Body of pancreas (tissue), 4 donors: ENCODE data around the gene SLC25A12. TPM values are rescaled to one million over a fixed set of nuclear protein-coding genes. Genes with fewer than 3 reads are reported as not detected.

Experiments
- ATAC-seq: fragments of 150-250 bp; one replicate; pipeline ENCODE4 v1.9.1; 2016
- DNase-seq, 4 donors: peaks; one replicate each; pipeline ENCODE4 v3.0.0-alpha.2; 2019
- H3K27ac ChIP-seq, 4 donors: fragments of 200-600 bp; sonication (generic); 1 replicate in 3 of 4; 2 replicates in 1 of 4; pipeline versions ENCODE4 v1.5.1 to v1.6.1; 2016 to 2019; ENCODE audit warnings: mild to moderate bottlenecking in 1 of 4, mixed read lengths in 1 of 4, moderate library complexity in 1 of 4
- H3K27me3 ChIP-seq, 2 donors: fragments of 200-600 bp; sonication (generic); one replicate each; pipeline ENCODE4 v1.6.0; 2016; ENCODE audit warnings: mild to moderate bottlenecking in 1 of 2
- H3K36me3 ChIP-seq, 2 donors: fragments of 200-600 bp; sonication (generic); replicated peaks in 1 of 2; 2 replicates each; pipeline ENCODE4 v1.5.1; 2016; ENCODE audit warnings: low read depth in 2 of 2; ENCODE audit not compliant: insufficient read depth in 1 of 2
- H3K4me1 ChIP-seq: fragments of 200-600 bp; sonication (generic); one replicate; pipeline ENCODE4 v1.6.0; 2016
- H3K4me3 ChIP-seq, 2 donors: fragments of 200-600 bp; sonication (generic); 1 replicate in 1 of 2; 2 replicates in 1 of 2; pipeline ENCODE4 v1.5.1; 2016 to 2019
- H3K9me3 ChIP-seq, 3 donors: fragments of 200-600 bp; sonication (generic); 1 replicate in 2 of 3; 2 replicates in 1 of 3; pipeline ENCODE4 v1.5.1; 2016
- POLR2A ChIP-seq, 3 donors: fragments of 450-650 bp; IDR thresholded peaks; one replicate each; pipeline ENCODE4 v1.6.1; 2016; ENCODE audit warnings: antibody characterized with exemption in 3 of 3, mild to moderate bottlenecking in 2 of 3
- WGBS, 2 donors: methylation state at CpG; one replicate each; pipeline ENCODE4 v1.1.5; 2017; 5-methylcytosine and 5-hydroxymethylcytosine counted together
- intact Hi-C: fragments of 100-400 bp; cut with DNase I; formaldehyde crosslinking; loops from one replicate; pipeline ENCODE4 v1.15.1; 2023
- total RNA-seq, 2 donors: library from RNA; depleted of rRNA; stranded (reverse); fragments of >200 nt; gene quantifications; one replicate each; pipeline ENCODE4 v1.1.0, GENCODE V29; 2016
- TF ChIP-seq, protein P1 (sequence below), 7 experiments: fragments of 450-650 bp in 4 of 7; fragments of 200-600 bp in 3 of 7; sonication (generic) in 3 of 7; IDR thresholded peaks; one replicate each; pipeline ENCODE4 v1.5.1; 2016 to 2019; ENCODE audit warnings: antibody characterized with exemption in 7 of 7

SLC25A12 gene
- total RNA-seq, 2 donors from 2014 or later, result 4.9 to 8.0 TPM

DNA sequence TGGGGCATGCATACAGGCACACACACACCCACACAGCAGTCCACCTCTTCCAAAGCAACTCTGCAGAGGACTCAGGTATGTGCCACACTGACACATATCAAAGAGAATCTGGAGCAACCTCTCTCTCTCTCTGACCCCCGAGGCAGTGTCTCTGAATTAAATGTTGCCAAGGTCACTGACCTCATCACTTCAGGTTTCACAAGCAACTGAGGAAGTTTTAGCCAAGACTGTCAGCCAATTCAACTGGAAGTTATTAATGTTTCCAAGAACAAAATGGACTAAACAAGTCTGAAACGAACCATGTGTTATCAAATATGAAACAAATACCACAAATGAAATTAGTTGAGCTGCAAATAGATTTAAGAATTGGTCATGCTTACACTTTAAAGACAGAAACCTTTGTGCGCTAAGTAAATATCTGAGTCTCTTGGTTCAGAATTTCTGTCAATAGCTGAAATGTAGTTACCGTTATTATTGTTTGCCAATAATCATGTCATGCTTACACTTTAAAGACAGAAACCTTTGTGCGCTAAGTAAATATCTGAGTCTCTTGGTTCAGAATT, 86.1 kb downstream of the SLC25A12 start:
- ATAC-seq, result no peak
- Histone ChIP-seq H3K27me3 (no peaks in the 10 kb centered on the region), H3K27ac (no peak overlapping the region), H3K4me3 (no peak overlapping the region), H3K36me3 (no peaks in the 10 kb centered on the region), H3K9me3 (no peaks in the 10 kb centered on the region), H3K4me1 (no peaks in the 10 kb centered on the region)
- intact Hi-C loops, result no loop called here
- no peak for DNase-seq
- WGBS, 2 donors, result 53 to 63% methylated on average over 5 of the region's 5 CpGs
- TF ChIP-seq, protein P1, sequence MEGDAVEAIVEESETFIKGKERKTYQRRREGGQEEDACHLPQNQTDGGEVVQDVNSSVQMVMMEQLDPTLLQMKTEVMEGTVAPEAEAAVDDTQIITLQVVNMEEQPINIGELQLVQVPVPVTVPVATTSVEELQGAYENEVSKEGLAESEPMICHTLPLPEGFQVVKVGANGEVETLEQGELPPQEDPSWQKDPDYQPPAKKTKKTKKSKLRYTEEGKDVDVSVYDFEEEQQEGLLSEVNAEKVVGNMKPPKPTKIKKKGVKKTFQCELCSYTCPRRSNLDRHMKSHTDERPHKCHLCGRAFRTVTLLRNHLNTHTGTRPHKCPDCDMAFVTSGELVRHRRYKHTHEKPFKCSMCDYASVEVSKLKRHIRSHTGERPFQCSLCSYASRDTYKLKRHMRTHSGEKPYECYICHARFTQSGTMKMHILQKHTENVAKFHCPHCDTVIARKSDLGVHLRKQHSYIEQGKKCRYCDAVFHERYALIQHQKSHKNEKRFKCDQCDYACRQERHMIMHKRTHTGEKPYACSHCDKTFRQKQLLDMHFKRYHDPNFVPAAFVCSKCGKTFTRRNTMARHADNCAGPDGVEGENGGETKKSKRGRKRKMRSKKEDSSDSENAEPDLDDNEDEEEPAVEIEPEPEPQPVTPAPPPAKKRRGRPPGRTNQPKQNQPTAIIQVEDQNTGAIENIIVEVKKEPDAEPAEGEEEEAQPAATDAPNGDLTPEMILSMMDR (IDR thresholded peaks at IDR 0.05), result no peak

DNA sequence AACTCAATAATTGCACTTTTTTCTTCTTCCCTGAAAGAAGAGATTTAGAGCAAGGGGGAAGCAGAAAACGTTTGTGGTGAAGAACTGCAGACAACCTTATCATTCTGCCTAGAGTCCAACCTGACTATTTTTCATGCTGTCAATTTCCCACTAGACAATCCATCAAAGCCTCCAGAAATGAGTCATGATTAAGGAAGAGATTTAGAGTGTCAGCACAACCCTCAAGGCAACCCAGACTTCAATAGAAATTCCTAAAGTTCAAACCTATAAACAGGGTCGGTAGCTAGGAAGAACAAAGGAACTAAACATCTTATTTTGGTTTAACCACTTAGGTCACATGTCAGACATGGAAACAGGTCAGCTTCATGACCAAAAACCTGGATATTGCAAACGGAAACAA, 86.9 kb downstream of the SLC25A12 start:
- no peaks in the 10 kb centered on the region for H3K27me3 ChIP-seq
- no peaks in the 10 kb centered on the region for H3K9me3 ChIP-seq
- no peaks in the 10 kb centered on the region for H3K4me1 ChIP-seq
- WGBS, 2 donors, result 20 to 32% methylated on average over 3 of the region's 3 CpGs
- no peak overlapping the region for H3K27ac ChIP-seq
- ATAC-seq (no peak), DNase-seq (no peak)
- no peaks in the 10 kb centered on the region for H3K36me3 ChIP-seq
- intact Hi-C loops, result no loop called here
- H3K4me3 ChIP-seq, result no peak overlapping the region
- no peak for TF ChIP-seq POLR2A (IDR thresholded peaks at IDR 0.05)
- TF ChIP-seq, protein P1 (IDR thresholded peaks at IDR 0.05), result no peak

DNA sequence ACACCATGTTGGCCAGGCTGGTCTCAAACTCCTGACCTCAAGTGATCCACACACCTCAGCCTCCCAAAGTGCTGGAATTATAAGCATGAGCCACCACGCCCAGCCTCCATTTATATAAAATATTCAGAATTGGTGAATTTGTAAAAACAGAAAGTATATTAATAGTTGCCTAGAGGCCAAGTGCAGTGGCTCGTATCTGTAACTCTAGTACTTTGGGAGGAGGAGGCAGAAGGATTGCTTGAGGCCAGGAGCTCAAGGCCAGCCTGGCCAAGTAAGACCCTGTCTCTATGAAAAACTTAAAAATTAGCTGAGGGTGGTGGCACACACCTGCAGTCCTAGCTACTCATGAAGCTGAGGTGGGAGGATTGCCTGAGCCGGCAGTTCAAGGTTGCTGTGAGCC, 89.6 kb downstream of the SLC25A12 start:
- DNase-seq (no peak), ATAC-seq (no peak)
- Histone ChIP-seq H3K4me1 (no peaks in the 10 kb centered on the region), H3K27ac (no peak overlapping the region), H3K4me3 (no peak overlapping the region), H3K9me3 (no peaks in the 10 kb centered on the region), H3K27me3 (no peaks in the 10 kb centered on the region), H3K36me3 (no peaks in the 10 kb centered on the region)
- intact Hi-C loops, result no loop called here
- 94 to 96% methylated on average over 3 of the region's 3 CpGs for WGBS, 2 donors
- TF ChIP-seq POLR2A (IDR thresholded peaks at IDR 0.05), result no peak
- TF ChIP-seq, protein P1 (IDR thresholded peaks at IDR 0.05), result no peak

DNA sequence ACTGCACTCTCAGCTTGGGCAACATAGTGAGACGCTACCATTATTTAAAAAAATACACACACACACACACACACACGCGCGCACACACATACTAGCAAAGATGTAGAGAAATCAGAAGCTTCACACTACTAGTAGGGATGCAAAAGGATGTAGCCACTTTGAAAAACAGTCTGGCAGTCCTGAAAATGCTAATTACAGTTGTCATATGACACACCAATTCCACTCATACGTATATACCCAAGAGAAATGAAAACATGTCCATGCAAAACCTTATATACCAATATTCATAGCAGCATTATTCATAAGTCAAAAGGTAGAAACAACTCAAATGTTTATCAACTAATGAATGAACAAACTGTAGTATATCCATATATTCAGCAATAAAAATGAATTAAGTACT, 90.3 kb downstream of the SLC25A12 start:
- intact Hi-C loops, result no loop called here
- ATAC-seq (no peak), DNase-seq (no peak)
- Histone ChIP-seq H3K4me1 (no peaks in the 10 kb centered on the region), H3K27me3 (no peaks in the 10 kb centered on the region), H3K36me3 (no peaks in the 10 kb centered on the region), H3K27ac (no peak overlapping the region), H3K9me3 (no peaks in the 10 kb centered on the region), H3K4me3 (no peak overlapping the region)
- WGBS, 2 donors, result 85 to 89% methylated on average over 5 of the region's 5 CpGs
- TF ChIP-seq POLR2A (IDR thresholded peaks at IDR 0.05), result no peak
- TF ChIP-seq, protein P1 (IDR thresholded peaks at IDR 0.05), result no peak

DNA sequence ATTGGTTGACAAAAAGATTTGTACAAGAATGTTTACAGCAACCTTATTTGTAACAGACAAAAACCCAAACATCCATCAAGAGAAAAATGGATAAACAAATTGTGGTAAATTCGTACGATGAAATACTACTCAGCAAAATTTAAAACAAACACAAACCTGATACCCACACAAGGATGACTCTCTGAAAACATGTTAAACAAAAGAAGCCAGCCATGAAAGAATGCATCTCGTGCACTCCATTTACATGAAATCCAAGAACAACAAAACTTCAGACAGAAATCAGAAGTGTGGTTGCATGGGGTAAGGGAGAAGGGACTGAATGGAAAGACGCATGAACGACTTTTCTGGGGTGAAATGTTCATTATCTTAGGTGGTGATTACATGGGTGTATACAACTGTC, 93.4 kb downstream of the SLC25A12 start:
- no peak for TF ChIP-seq POLR2A (IDR thresholded peaks at IDR 0.05)
- TF ChIP-seq, protein P1 (IDR thresholded peaks at IDR 0.05), result no peak
- DNase-seq, result no peak
- Histone ChIP-seq H3K36me3 (no peaks in the 10 kb centered on the region), H3K27ac (no peak overlapping the region), H3K27me3 (no peaks in the 10 kb centered on the region), H3K9me3 (no peaks in the 10 kb centered on the region), H3K4me3 (no peak overlapping the region), H3K4me1 (no peaks in the 10 kb centered on the region)
- no peak for ATAC-seq
- 87 to 89% methylated on average over 5 of the region's 5 CpGs for WGBS, 2 donors
- intact Hi-C loops, result no loop called here
